Thyroid gland (tissue), 4 donors: ENCODE data around the gene KRTAP5-6. TPM values are rescaled to one million over a fixed set of nuclear protein-coding genes. Genes with fewer than 3 reads are reported as not detected.

ENCODE experiments used
- DNase-seq, 2 donors: peaks; one replicate each; pipeline ENCODE4 v3.0.0-alpha.2; 2019
- H3K27ac ChIP-seq, 3 donors: fragments of 200-600 bp; sonication (generic); 1 replicate in 2 of 3; 2 replicates in 1 of 3; pipeline ENCODE4 v1.5.1; 2016 to 2019; ENCODE audit warnings: mild to moderate bottlenecking in 1 of 3, moderate library complexity in 1 of 3
- H3K27me3 ChIP-seq: fragments of 200-600 bp; sonication (generic); one replicate; pipeline ENCODE4 v1.5.1; 2019
- H3K36me3 ChIP-seq, 2 donors: fragments of 200-600 bp; sonication (generic); one replicate each; pipeline ENCODE4 v1.5.1; 2016 to 2019
- H3K4me1 ChIP-seq, 2 donors: fragments of 200-600 bp; sonication (generic); one replicate each; pipeline ENCODE4 v1.5.1; 2017 to 2019
- H3K4me3 ChIP-seq, 3 donors: fragments of 200-600 bp; sonication (generic); replicated peaks in 1 of 3; 1 replicate in 2 of 3; 2 replicates in 1 of 3; pipeline ENCODE4 v1.5.1; 2016; ENCODE audit warnings: mild to moderate bottlenecking in 1 of 3
- H3K9me3 ChIP-seq: fragments of 200-600 bp; sonication (generic); one replicate; pipeline ENCODE4 v1.5.1; 2017
- POLR2A ChIP-seq, 2 donors: fragments of 450-650 bp; IDR thresholded peaks; one replicate each; pipeline ENCODE4 v1.6.1; 2017; ENCODE audit warnings: antibody characterized with exemption in 2 of 2, mild to moderate bottlenecking in 2 of 2, moderate library complexity in 1 of 2
- WGBS, 2 donors: methylation state at CpG; one replicate each; pipeline ENCODE4 v1.1.5; 2017; 5-methylcytosine and 5-hydroxymethylcytosine counted together
- intact Hi-C: fragments of 100-400 bp; cut with DNase I; formaldehyde crosslinking; loops from one replicate; pipeline ENCODE4 v1.15.1; 2023
- total RNA-seq, 4 donors: library from RNA; depleted of rRNA; stranded (reverse); fragments of >200 nt; gene quantifications; one replicate each; pipeline ENCODE4 v1.2.3, GENCODE V29; 2016
- TF ChIP-seq, protein P1 (sequence below), 6 experiments: fragments of 200-600 bp in 3 of 6; fragments of 450-650 bp in 3 of 6; sonication (generic) in 3 of 6; IDR thresholded peaks; one replicate each; pipeline ENCODE4 v1.5.1; 2016 to 2019; ENCODE audit warnings: antibody characterized with exemption in 6 of 6, mild to moderate bottlenecking in 2 of 6, inconsistent platforms in 1 of 6, moderate library complexity in 1 of 6

The KRTAP5-6 gene
- total RNA-seq, 4 donors from 2014 or later = not detected

DNA sequence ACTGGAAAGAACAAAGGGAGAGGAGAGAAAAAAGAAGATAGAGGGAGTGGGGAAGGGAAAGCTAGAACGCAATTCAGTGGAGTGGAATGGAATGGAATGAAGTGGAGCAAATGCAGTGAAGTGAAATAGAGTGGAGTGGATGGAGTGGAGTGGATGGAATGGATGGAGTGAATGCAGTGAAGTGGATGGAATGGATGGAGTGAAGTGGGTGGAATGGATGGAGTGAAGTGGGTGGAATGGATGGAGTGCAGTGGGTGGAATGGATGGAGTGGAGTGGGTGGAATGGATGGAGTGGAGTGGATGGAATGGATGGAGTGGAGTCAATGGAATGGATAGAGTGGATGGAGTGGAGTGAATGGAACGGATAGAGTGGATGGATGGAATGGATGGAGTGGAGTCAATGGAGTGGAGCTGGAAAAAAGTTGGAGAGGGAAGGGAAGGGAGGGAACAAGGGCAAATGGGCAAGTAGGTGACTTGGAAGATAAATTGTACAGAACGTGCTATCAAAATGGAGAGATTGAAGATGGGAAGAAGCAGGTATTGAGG, 39.5 kb downstream of the KRTAP5-6 start:
- intact Hi-C loops = no loop called here
- no peaks in the 10 kb centered on the region for H3K27me3 ChIP-seq
- H3K4me1 ChIP-seq = no peaks in the 10 kb centered on the region

DNA sequence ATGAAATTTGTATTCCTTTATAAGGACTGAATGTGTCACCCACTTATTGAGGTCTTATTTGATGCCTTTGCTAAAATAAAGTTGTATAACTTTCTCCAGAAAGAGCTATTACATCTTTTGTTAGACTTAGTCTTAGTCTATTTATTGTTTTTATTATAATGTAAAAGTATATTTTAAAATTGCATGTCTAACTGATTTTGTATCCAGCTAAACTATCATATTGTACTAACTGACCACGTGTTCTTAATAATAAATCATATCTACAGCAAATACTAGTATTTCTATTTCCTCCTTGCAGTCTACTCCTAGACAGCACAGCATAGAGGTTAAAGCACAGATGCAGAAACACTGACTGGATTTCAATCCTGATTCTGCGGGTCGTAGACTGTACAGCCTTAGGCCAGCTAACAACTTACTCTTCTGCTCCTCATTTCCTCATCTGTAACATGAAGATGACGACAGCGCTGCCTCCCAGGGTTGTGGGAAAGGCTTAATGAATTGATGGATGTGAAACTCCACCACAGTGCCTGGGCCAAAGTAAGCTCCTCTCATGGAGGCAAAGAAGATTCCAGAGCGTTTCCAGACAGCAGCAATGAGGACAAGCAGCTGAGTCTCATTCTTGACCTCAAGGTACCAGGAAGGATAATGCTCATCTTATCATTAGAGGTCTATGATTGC, 40.2 kb downstream of the KRTAP5-6 start:
- H3K9me3 ChIP-seq = no peaks in the 10 kb centered on the region
- 81 to 83% methylated on average over 6 of the region's 6 CpGs for WGBS, 2 donors
- H3K36me3 ChIP-seq = no peaks in the 10 kb centered on the region
- no peak overlapping the region for H3K4me3 ChIP-seq
- no peaks in the 10 kb centered on the region for H3K4me1 ChIP-seq
- no peak for TF ChIP-seq POLR2A (IDR thresholded peaks at IDR 0.05)
- H3K27me3 ChIP-seq = no peaks in the 10 kb centered on the region
- no peak for DNase-seq
- H3K27ac ChIP-seq = no peak overlapping the region
- intact Hi-C loops = no loop called here

More for the DNA sequence above, 39.5 kb downstream of the KRTAP5-6 start:
- Histone ChIP-seq H3K9me3 (no peaks in the 10 kb centered on the region), H3K36me3 (no peaks in the 10 kb centered on the region), H3K4me3 (no peak overlapping the region), H3K27ac (no peak overlapping the region)
- TF ChIP-seq POLR2A (IDR thresholded peaks at IDR 0.05) = no peak
- TF ChIP-seq, protein P1, sequence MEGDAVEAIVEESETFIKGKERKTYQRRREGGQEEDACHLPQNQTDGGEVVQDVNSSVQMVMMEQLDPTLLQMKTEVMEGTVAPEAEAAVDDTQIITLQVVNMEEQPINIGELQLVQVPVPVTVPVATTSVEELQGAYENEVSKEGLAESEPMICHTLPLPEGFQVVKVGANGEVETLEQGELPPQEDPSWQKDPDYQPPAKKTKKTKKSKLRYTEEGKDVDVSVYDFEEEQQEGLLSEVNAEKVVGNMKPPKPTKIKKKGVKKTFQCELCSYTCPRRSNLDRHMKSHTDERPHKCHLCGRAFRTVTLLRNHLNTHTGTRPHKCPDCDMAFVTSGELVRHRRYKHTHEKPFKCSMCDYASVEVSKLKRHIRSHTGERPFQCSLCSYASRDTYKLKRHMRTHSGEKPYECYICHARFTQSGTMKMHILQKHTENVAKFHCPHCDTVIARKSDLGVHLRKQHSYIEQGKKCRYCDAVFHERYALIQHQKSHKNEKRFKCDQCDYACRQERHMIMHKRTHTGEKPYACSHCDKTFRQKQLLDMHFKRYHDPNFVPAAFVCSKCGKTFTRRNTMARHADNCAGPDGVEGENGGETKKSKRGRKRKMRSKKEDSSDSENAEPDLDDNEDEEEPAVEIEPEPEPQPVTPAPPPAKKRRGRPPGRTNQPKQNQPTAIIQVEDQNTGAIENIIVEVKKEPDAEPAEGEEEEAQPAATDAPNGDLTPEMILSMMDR (IDR thresholded peaks at IDR 0.05) = no peak
- no peak for DNase-seq
- 40 to 53% methylated on average over 3 of the region's 3 CpGs for WGBS, 2 donors

DNA sequence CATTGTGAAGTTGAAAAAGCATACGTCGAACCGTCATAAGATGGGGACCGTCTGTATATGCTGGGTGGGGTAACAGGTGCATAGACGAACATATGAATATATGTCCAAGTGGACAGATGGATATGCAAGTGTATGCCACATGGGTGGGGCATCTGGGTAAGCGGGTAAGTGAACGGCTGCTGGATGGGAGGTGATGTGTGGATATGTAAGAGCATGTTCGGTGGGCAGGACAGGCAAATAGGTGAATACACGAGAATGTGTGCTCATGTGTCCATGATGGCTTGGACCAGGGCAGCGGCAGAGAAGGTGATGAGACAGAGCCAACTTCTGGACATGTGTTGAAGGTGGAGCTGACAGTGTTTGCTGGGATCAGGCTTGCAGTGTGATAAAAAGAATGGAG, 41.4 kb downstream of the KRTAP5-6 start:
- Histone ChIP-seq H3K27ac (no peak overlapping the region), H3K27me3 (no peaks in the 10 kb centered on the region), H3K4me3 (no peak overlapping the region), H3K9me3 (no peaks in the 10 kb centered on the region), H3K36me3 (no peaks in the 10 kb centered on the region), H3K4me1 (no peaks in the 10 kb centered on the region)
- intact Hi-C loops = no loop called here
- TF ChIP-seq, protein P1 (IDR thresholded peaks at IDR 0.05) = no peak
- no peak for TF ChIP-seq POLR2A (IDR thresholded peaks at IDR 0.05)
- DNase-seq = no peak
- 92 to 94% methylated on average over 10 of the region's 10 CpGs for WGBS, 2 donors

DNA sequence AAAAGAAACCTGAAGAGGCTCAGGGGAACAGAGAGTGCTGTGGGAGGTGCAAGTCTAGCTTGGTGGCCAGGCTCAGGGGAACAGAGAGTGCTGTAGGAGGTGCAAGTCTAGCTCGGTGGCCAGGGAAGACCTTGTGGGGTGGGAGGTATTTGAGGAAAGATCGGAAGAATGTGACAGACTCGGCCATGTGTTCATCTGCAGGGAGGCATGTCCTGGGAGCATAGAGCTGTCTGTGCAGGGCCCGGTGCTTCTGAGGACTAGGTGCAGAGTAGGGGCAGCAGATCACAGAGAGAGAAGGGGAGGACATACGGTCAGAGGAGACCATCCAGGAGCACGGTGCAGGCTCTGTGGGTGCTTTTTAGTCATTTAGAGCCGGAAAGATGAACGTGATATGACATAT, 42.6 kb downstream of the KRTAP5-6 start:
- no peaks in the 10 kb centered on the region for H3K27me3 ChIP-seq
- no peak for TF ChIP-seq POLR2A (IDR thresholded peaks at IDR 0.05)
- TF ChIP-seq, protein P1 (IDR thresholded peaks at IDR 0.05) = no peak
- intact Hi-C loops = no loop called here

DNA sequence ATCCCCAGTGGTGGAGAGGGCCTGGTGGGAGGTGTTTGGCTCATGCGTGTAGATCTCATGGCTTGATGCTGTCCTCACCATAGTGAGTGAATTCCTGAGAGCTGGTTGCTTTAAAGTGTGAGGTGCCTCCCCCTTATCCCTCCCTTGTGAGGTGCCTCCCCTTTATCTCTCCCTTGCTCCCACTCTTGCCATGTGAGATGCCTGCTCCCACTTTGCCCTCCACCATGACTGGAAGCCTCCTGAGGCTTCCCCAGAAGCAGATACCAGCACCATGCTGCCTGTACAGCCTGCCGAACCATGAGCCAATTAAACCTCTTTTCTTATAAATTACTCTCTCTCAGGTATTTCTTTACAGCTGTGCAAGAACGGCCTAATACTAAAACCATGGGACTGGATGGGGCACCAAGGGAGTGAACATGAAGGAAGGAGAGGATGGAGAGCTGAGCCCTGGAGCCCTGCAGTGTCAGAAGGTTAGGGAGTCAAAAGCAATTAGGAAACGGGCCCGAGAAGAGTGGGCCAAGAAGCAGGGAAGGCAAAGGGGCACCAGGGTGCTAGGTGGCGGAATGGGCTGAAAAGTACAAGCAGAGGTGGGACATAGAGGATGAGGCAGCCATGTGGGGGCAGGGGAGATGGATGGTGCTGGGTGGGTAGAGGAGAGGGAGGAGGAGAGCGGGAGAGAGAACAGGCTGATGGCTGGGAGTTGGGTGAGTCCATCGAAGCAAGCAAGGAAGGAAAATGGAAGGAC, 44.0 kb downstream of the KRTAP5-6 start:
- no peaks in the 10 kb centered on the region for H3K4me1 ChIP-seq
- no peak for DNase-seq
- no peak overlapping the region for H3K4me3 ChIP-seq
- intact Hi-C loops = no loop called here
- H3K27me3 ChIP-seq = no peaks in the 10 kb centered on the region
- no peak overlapping the region for H3K27ac ChIP-seq
- WGBS, 2 donors = 84 to 86% methylated on average over 8 of the region's 8 CpGs
- no peaks in the 10 kb centered on the region for H3K36me3 ChIP-seq
- TF ChIP-seq, protein P1 (IDR thresholded peaks at IDR 0.05) = no peak
- H3K9me3 ChIP-seq = no peaks in the 10 kb centered on the region

More for the DNA sequence above, 42.6 kb downstream of the KRTAP5-6 start:
- Histone ChIP-seq H3K9me3 (no peaks in the 10 kb centered on the region), H3K4me3 (no peak overlapping the region), H3K27ac (no peak overlapping the region), H3K4me1 (no peaks in the 10 kb centered on the region), H3K36me3 (no peaks in the 10 kb centered on the region)
- no peak for DNase-seq
- 77 to 84% methylated on average over 8 of the region's 8 CpGs for WGBS, 2 donors
